SU-DHL-6 (cell line): ENCODE data around the gene FARS2.

Experiments
- EZH2phosphoT487 ChIP-seq: fragments of 200-600 bp; sonication (generic), shearing (Covaris generic); conservative IDR thresholded peaks from 2 replicates; pipeline ENCODE4 v1.6.1; 2018; ENCODE audit warnings: mild to moderate bottlenecking, antibody characterized with exemption, low read length, moderate library complexity, mixed read lengths
- TF ChIP-seq, protein P1 (sequence below): fragments of 200-600 bp; sonication (generic); IDR thresholded peaks from one replicate; pipeline ENCODE4 v1.5.1; 2017; ENCODE audit warnings: antibody characterized with exemption, mild to moderate bottlenecking, low read length, moderate library complexity; ENCODE audit not compliant: insufficient read depth, poor library complexity, severe bottlenecking

DNA sequence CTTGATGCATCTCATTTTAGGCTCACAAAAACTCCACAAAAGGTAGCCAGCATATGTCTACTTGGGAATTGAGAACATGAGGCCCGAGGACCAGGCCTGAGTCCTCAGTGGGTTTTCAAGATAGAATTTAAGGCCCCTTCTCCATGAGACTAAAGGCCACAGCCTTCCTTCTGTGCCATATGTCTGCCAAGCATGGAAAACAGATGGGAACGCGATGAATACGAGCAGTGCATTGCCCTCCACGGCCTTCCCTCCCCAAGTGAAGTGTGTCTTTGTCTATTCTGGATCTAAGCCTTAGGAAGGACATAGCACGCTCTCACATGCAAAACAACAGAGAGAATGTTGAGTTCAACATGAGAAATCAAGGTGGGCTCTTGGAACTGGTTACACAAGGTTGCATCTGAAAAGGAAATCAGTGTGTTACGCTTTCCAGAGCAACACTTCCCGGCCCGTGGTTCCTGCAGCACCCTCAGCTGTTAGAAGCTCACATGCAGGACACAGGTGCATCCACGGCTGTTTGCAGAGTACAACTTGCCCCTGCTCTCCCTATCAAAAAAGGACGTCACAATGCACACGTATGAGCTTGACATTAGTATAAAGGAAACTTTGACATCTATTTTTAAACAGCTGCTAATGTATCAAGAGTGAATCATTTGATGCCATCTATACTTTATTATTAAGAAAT is 515.5 kb downstream of the FARS2 start:
- TF ChIP-seq EZH2phosphoT487: no peak
- TF ChIP-seq, protein P1, sequence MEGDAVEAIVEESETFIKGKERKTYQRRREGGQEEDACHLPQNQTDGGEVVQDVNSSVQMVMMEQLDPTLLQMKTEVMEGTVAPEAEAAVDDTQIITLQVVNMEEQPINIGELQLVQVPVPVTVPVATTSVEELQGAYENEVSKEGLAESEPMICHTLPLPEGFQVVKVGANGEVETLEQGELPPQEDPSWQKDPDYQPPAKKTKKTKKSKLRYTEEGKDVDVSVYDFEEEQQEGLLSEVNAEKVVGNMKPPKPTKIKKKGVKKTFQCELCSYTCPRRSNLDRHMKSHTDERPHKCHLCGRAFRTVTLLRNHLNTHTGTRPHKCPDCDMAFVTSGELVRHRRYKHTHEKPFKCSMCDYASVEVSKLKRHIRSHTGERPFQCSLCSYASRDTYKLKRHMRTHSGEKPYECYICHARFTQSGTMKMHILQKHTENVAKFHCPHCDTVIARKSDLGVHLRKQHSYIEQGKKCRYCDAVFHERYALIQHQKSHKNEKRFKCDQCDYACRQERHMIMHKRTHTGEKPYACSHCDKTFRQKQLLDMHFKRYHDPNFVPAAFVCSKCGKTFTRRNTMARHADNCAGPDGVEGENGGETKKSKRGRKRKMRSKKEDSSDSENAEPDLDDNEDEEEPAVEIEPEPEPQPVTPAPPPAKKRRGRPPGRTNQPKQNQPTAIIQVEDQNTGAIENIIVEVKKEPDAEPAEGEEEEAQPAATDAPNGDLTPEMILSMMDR: no peak
